GM18520 (cell line): ENCODE measurements around the gene ACRV1.
"Not testable (repeated sequence)": the region's sequence is repeated elsewhere in the genome, so short reads cannot be mapped to it uniquely, and the experiment has no call there.

ENCODE experiments used
- ATAC-seq: cut with Tn5 transposase; IDR thresholded peaks from one replicate; pipeline ENCODE4 v1.9.1; 2021; ENCODE audit not compliant: unreplicated experiment

The ACRV1 gene, protein sequence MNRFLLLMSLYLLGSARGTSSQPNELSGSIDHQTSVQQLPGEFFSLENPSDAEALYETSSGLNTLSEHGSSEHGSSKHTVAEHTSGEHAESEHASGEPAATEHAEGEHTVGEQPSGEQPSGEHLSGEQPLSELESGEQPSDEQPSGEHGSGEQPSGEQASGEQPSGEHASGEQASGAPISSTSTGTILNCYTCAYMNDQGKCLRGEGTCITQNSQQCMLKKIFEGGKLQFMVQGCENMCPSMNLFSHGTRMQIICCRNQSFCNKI

DNA sequence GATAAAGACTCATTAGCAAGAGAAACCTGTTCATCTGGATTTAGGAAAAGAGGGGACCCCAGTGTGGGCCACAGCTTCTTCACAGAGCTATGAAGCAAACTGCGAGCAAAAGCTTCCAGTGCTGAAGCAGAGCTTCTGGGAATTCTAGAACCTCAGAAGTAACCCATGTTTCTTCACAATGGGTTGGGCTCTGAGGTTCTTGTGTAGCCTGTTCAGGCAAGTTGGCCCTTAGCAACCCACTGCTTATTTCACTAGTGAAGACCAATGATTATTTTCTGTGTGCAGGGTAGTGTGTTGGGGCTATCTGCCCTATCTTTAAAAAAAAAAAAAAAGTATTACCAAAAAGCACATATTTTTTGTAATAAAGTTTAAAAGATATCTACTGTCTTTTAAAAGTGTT is at the start of gene ACRV1:
ACRV1 (minus strand) TSS at position 101 of the 400 bp plus-strand sequence; CDS start at position 34, 67 bp downstream.
- no peak for ATAC-seq

DNA sequence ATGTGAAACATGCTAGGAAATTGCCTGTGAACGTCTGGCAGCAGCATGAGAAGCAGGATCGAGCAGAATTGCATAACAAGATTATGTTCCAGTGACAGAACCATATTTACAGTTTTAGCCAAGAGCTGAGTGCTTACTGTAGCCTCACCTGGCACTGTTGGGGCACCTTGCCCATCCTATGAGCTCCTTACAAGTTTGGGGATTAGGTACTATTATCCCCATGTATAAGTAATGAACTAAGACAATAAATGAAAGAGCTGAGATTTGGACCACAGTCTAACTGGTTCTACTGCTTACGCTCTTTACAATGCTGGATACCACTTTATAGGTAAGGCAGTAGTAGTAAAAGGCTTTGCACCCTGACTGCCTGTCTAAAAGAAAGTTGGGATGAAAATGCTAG is 48.3 kb upstream of the ACRV1 start:
- no peak for ATAC-seq

- no peak for ATAC-seq
These were observed 43.5 kb upstream of the ACRV1 start for GRCh38 chr11:125724125-125724524.

DNA sequence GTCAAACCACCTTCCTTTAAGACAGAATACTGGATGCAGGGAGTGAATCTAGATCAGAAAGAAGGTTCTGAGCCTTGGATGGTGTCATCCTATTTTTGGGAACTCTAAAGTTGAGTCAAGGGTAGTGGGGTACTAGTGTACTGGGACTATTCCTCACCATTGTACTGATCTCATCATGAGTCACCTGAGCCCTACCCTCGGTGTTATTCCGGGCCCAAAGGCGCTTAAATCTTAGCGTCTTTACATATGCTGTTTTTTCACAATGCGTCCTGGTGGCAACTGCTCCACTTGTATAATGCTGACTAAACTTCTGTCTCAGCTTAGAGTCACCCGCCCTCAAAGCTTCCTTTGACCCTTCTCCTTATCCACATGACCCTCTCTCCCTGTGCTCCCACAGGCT is 40.1 kb upstream of the ACRV1 start:
- ATAC-seq = no peak

GRCh38 chr11:125704686-125705085 is 24.0 kb upstream of the ACRV1 start:
- not testable (repeated sequence) for ATAC-seq

DNA sequence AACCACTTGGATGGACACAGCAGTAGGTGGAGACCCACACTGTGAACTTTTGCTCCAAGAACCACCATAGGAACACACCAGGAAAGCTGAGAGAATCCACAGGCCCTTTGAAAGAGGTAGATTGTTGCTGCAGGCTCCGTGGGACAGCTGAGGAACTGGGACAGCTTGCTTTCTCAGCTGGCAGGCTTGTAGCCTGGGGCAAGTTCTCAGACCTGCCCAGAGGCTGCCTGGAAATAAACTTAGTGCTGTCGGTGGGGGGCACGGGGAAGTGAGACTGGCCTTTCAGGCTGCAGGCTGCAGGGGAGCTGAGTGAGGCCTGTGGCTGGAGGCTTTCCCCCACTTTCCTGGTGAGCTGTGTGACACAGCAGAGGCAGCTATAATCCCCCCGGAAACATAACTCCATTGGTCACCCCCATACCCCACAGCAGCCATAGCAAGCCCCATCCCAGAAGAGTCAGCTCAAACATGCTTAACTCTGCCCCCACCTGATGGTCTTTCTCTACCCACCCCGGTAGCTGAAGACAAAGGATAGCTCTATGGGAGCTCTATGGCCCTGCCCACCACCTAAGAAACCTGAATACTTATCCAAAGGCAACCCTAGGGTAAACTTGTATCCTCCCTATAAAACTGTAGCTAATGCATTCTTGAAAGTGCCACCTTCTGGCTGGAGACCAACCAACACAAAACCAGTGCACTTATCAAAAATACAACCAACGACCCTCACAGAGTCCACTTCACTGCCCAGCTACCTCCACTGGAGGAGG is 21.4 kb upstream of the ACRV1 start:
- no peak for ATAC-seq

GRCh38 chr11:125701018-125701610 is 20.5 kb upstream of the ACRV1 start:
- no peak for ATAC-seq

DNA sequence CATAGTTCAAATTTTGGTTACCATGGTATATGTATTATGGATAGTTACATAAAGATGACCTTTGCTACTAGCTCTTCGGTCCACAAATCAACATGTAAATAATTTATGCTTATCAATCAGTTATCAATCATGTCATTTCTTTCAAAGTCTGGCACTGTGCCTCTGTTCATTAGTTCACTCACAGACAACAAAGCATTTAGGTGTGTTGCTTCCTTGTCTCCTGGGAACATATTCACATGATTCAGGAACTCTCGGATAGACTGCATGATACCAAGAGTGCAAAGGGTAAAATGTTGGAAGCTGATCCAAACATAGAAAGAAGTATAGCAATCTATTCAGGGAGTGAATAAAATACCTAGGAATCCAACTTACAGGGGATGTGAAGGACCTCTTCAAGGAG is 14.3 kb upstream of the ACRV1 start:
- ATAC-seq = no peak

GRCh38 chr11:125692887-125693286 is 12.2 kb upstream of the ACRV1 start:
- ATAC-seq = no peak

- ATAC-seq = no peak
These were observed 9.4 kb upstream of the ACRV1 start for GRCh38 chr11:125690006-125690405.

GRCh38 chr11:125689274-125689859 is 8.7 kb upstream of the ACRV1 start:
- no peak for ATAC-seq

DNA sequence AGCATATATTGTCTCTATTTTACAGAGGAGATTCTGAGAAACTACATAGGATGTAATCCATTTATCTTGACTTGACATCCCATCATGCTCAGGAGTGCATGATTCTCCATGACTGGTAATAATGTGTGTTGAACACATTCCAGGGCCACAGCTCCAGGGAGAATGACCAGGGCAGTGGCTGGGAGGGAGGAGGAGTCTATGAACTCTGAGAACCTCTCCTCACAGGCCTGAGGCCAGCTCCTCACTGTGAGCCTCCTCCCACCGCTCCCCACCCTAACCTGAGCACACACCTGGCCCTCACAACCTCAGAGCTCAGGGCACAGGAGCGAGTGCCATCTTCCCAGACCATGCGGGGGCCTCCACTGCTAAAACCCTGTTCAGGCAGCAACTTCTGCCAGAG is 8.0 kb upstream of the ACRV1 start:
- ATAC-seq = no peak

GRCh38 chr11:125688066-125688465 is 7.4 kb upstream of the ACRV1 start:
- no peak for ATAC-seq

DNA sequence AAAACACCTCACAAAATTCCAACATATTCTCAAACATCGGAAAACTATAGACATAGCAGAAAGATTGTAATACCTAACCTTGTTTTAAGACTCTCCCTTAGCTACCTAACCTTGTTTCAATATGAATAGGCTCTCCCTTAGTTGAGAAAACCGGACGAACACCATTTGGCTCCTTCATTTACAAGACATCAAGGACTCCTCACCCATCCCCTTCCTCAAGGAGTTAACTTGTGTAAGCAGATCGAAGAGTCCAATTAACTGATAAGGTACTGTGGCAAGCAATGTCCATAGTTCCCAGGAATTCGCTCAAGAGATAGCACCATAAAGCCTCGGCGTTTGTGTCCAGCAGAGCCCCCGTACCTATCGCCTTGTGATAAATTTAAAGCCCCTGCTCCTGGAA is 4.6 kb upstream of the ACRV1 start:
- ATAC-seq = no peak

- no peak for ATAC-seq
These were observed 810 bp downstream of the ACRV1 start for GRCh38 chr11:125679837-125680236.

DNA sequence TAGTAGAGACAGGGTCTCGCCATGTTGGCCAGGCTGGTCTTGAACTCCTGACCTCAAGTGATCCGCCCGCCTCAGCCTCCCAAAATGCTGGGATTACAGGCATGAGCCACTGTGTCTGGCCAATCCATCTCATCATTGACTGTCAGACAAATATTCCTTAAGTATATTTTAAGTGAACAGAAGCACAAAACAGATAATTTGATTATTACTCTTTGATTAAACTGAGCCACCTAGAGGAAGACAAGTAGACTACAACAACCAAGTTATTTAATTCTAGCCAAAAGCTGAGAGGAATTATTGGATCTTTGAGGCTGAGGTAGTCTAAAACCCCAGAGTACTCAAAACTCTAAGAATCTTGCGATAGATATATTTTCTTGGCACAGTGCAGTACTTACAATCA is 1.2 kb downstream of the ACRV1 start:
- no peak for ATAC-seq

DNA sequence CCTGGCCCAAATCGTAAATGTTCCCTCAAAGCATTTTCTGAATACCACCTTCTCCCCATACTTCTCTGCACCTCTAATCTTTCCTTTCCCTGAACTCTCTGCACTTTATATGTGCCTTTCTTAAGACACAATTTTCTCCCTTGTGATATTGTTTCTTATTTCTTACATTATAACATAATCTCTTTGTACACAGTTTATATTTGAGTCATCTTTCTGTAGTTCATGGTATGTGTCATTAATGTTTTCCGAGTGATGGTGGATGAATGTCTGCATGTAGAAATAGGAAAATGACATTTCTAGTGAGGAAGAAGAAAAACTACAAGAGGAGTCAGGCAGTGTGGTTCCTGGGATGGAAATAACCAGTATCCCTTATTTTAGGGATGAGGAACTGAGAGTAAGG is 5.5 kb downstream of the ACRV1 start:
- no peak for ATAC-seq

GRCh38 chr11:125674210-125674609 is 6.4 kb downstream of the ACRV1 start:
- ATAC-seq = no peak

DNA sequence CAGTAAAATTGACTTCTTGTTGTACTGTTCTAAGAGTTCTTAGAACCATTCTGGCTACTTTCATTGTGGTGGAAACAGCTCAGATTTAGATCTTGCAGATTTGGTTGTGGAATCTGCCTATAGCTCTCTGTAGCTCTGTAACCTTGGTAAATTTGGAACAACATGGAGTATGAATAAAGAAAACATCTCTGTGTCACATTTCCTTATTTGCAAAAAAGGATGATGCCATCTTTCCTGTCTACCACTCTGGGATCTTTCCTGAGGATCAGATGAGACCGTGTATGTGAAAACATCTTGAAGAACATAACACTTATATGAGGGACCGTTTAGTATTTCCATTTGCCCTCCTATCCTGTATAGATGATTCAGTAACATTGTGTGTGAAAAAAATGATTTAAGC is 9.1 kb downstream of the ACRV1 start:
- ATAC-seq = no peak

GRCh38 chr11:125670172-125670571 is 10.5 kb downstream of the ACRV1 start:
- ATAC-seq = no peak

DNA sequence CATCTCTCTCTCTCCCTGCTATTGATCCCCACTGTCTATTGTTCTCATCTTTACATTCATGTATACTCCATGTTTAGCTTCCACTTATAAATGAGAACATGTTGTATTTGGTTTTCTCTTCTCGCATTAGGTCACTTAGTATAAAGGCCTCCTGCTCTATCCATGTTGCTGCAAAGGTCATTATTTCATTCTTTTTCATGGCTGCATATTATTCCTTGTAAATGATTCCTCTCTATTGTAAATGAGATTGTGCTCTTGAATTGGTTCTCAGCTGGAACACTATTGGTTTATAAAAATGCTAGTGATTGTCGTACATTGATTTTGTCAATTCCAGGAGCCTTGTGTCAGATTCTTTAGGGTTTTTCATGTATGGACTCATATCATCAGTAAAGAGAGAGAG is 13.5 kb downstream of the ACRV1 start:
- no peak for ATAC-seq

- ATAC-seq = no peak
These were observed 16.7 kb downstream of the ACRV1 start for GRCh38 chr11:125663910-125664309.
